GM18868 (cell line): Measurements from ENCODE around the gene TMCC2.

ENCODE experiments used
- ATAC-seq: cut with Tn5 transposase; IDR thresholded peaks from one replicate; pipeline ENCODE4 v1.9.1; 2021; ENCODE audit warnings: mild to moderate bottlenecking, moderate library complexity; ENCODE audit not compliant: unreplicated experiment

TMCC2 gene

GRCh38 chr1:205258719-205259118, 31.0 kb downstream of the TMCC2 start:
- no peak for ATAC-seq

- ATAC-seq: no peak
These were observed 31.6 kb downstream of the TMCC2 start for GRCh38 chr1:205259324-205259832.

- no peak for ATAC-seq
These were observed 32.3 kb downstream of the TMCC2 start for GRCh38 chr1:205259998-205260397.

GRCh38 chr1:205260948-205261732, 33.4 kb downstream of the TMCC2 start:
- ATAC-seq: no peak

GRCh38 chr1:205261946-205262691, 34.4 kb downstream of the TMCC2 start:
- no peak for ATAC-seq

GRCh38 chr1:205262731-205263171, 35.0 kb downstream of the TMCC2 start:
- no peak for ATAC-seq

- no peak for ATAC-seq
These were observed 35.9 kb downstream of the TMCC2 start for GRCh38 chr1:205263580-205264190.

GRCh38 chr1:205266611-205267305, 39.0 kb downstream of the TMCC2 start:
- ATAC-seq: no peak

GRCh38 chr1:205267306-205267902, 39.7 kb downstream of the TMCC2 start:
- no peak for ATAC-seq

- no peak for ATAC-seq
These were observed 41.3 kb downstream of the TMCC2 start for GRCh38 chr1:205268846-205269680.

- ATAC-seq: no peak
These were observed 42.0 kb downstream of the TMCC2 start for GRCh38 chr1:205269711-205270110.

GRCh38 chr1:205270271-205270670, 42.5 kb downstream of the TMCC2 start:
- no peak for ATAC-seq

GRCh38 chr1:205270764-205271163, 43.0 kb downstream of the TMCC2 start:
- no peak for ATAC-seq

GRCh38 chr1:205271277-205271676, 43.5 kb downstream of the TMCC2 start:
- no peak for ATAC-seq

- ATAC-seq: no peak
These were observed 44.0 kb downstream of the TMCC2 start for GRCh38 chr1:205271745-205272144.

GRCh38 chr1:205272536-205272935, 44.8 kb downstream of the TMCC2 start:
- ATAC-seq: no peak

GRCh38 chr1:205273551-205273982, 45.8 kb downstream of the TMCC2 start:
- ATAC-seq: peak; percentile 55

GRCh38 chr1:205274041-205274691, 46.4 kb downstream of the TMCC2 start:
- no peak for ATAC-seq

GRCh38 chr1:205275133-205275532, 47.4 kb downstream of the TMCC2 start:
- ATAC-seq: no peak
